Activated naive CD4-positive, alpha-beta T cell treated with anti-CD3 and anti-CD28 coated beads, Interleukin-2, amount 50 U/mL, for 72 hours (primary cell): Measurements from ENCODE around the gene ZNF654. TPM values are rescaled to one million over a fixed set of nuclear protein-coding genes. Genes with fewer than 3 reads are reported as not detected.

Experiments used
- ATAC-seq, 2 donors: fragments of 150-1000 bp; cut with Tn5 transposase; 2 replicates each; pipeline ENCODE4 v1.10.0; 2021; ENCODE audit warnings: mild to moderate bottlenecking in 2 of 2, moderate library complexity in 2 of 2
- DNase-seq, 2 donors: peaks; one replicate each; pipeline ENCODE4 v3.0.0; 2021 to 2022; ENCODE audit warnings: low spot score in 2 of 2
- H3K27ac Mint-ChIP-seq, 2 donors: one replicate each; pipeline ENCODE4 v1.8.0; 2022; ENCODE audit warnings: mild to moderate bottlenecking in 2 of 2, mixed read lengths in 2 of 2
- H3K36me3 Mint-ChIP-seq, 2 donors: one replicate each; pipeline ENCODE4 v1.8.0; 2022; ENCODE audit warnings: mixed read lengths in 2 of 2
- H3K9me3 Mint-ChIP-seq, 2 donors: one replicate each; pipeline ENCODE4 v1.8.0; 2022; ENCODE audit warnings: mixed read lengths in 2 of 2
- total RNA-seq, 2 donors: library from RNA; stranded (reverse); gene quantifications; one replicate each; pipeline ENCODE4 v1.2.3, GENCODE V29; 2022

ZNF654 gene
- total RNA-seq, 2 donors from 2014 or later: 22.4 to 29.6 TPM

GRCh38 chr3:88044411-88044810, 14.6 kb upstream of the ZNF654 start:
- no peaks in the 10 kb centered on the region for H3K36me3 Mint-ChIP-seq
- DNase-seq (no peak), ATAC-seq (no peak)
- H3K9me3 Mint-ChIP-seq: peaks cover 0 to 2% of the 10 kb centered on the region in 2 donors
- H3K27ac Mint-ChIP-seq: no peak overlapping the region

- H3K27ac Mint-ChIP-seq: no peak overlapping the region
- H3K36me3 Mint-ChIP-seq: no peaks in the 10 kb centered on the region
- no peak for DNase-seq
- H3K9me3 Mint-ChIP-seq: peaks cover 0 to 3% of the 10 kb centered on the region in 2 donors
- ATAC-seq: no peak
Observed at GRCh38 chr3:88046766-88047165, 12.3 kb upstream of the ZNF654 start.

GRCh38 chr3:88057630-88058305, 1.3 kb upstream of the ZNF654 start:
- H3K27ac Mint-ChIP-seq: peak overlapping the region; percentile 94 to 95
- no peak for ATAC-seq
- H3K9me3 Mint-ChIP-seq: no peaks in the 10 kb centered on the region
- H3K36me3 Mint-ChIP-seq: peaks cover 40 to 46% of the 10 kb centered on the region in 2 donors
- peak in 1 of 2 donors; percentile 3 for DNase-seq

GRCh38 chr3:88058306-88058580, 812 bp upstream of the ZNF654 start:
- ATAC-seq: peak; percentile 17 to 28
- H3K9me3 Mint-ChIP-seq: no peaks in the 10 kb centered on the region
- no peak for DNase-seq
- H3K36me3 Mint-ChIP-seq: peaks cover 40 to 46% of the 10 kb centered on the region in 2 donors
- H3K27ac Mint-ChIP-seq: peak overlapping the region; percentile 94 to 95

- Mint-ChIP-seq H3K27ac (peak overlapping the region; percentile 94 to 99), H3K9me3 (no peaks in the 10 kb centered on the region), H3K36me3 (peaks cover 40 to 47% of the 10 kb centered on the region in 2 donors)
- DNase-seq (peak in 1 of 2 donors; percentile 14), ATAC-seq (peak in 1 of 2 donors; percentile 6)
Observed at GRCh38 chr3:88059380-88060170, 520 bp downstream of the ZNF654 start.

- ATAC-seq (no peak), DNase-seq (no peak)
- peaks cover 24 to 40% of the 10 kb centered on the region in 2 donors for H3K36me3 Mint-ChIP-seq
- H3K9me3 Mint-ChIP-seq: no peaks in the 10 kb centered on the region
- H3K27ac Mint-ChIP-seq: no peak overlapping the region
Observed at GRCh38 chr3:88061746-88062145, 2.7 kb downstream of the ZNF654 start.

- ATAC-seq (no peak), DNase-seq (no peak)
- peaks cover 10 to 29% of the 10 kb centered on the region in 2 donors for H3K36me3 Mint-ChIP-seq
- peaks cover 0 to 4% of the 10 kb centered on the region in 2 donors for H3K9me3 Mint-ChIP-seq
- H3K27ac Mint-ChIP-seq: no peak overlapping the region
Observed at GRCh38 chr3:88075072-88075471, 16.0 kb downstream of the ZNF654 start.

- Mint-ChIP-seq H3K9me3 (peaks cover 0 to 4% of the 10 kb centered on the region in 2 donors), H3K36me3 (peaks cover 10 to 25% of the 10 kb centered on the region in 2 donors), H3K27ac (no peak overlapping the region)
- no peak for DNase-seq
- no peak for ATAC-seq
Observed at GRCh38 chr3:88075497-88075896, 16.4 kb downstream of the ZNF654 start.

- Mint-ChIP-seq H3K9me3 (peaks cover 2 to 5% of the 10 kb centered on the region in 2 donors), H3K36me3 (peaks cover 7 to 21% of the 10 kb centered on the region in 2 donors), H3K27ac (no peak overlapping the region)
- ATAC-seq (no peak), DNase-seq (no peak)
Observed at GRCh38 chr3:88076712-88077111, 17.7 kb downstream of the ZNF654 start.

GRCh38 chr3:88078932-88079331, 19.9 kb downstream of the ZNF654 start:
- Mint-ChIP-seq H3K9me3 (peaks cover 0 to 5% of the 10 kb centered on the region in 2 donors), H3K36me3 (peaks cover 0 to 15% of the 10 kb centered on the region in 2 donors)

GRCh38 chr3:88082854-88083253, 23.8 kb downstream of the ZNF654 start:
- H3K36me3 Mint-ChIP-seq: peaks cover 0 to 22% of the 10 kb centered on the region in 2 donors

More at GRCh38 chr3:88078932-88079331, 19.9 kb downstream of the ZNF654 start:
- H3K27ac Mint-ChIP-seq: no peak overlapping the region
- DNase-seq (no peak), ATAC-seq (no peak)

GRCh38 chr3:88084097-88084501, 25.0 kb downstream of the ZNF654 start:
- no peak overlapping the region for H3K27ac Mint-ChIP-seq
- no peak for DNase-seq
- H3K36me3 Mint-ChIP-seq: peaks cover 0 to 20% of the 10 kb centered on the region in 2 donors
- ATAC-seq: no peak
- H3K9me3 Mint-ChIP-seq: peaks cover 0 to 5% of the 10 kb centered on the region in 2 donors

More at GRCh38 chr3:88082854-88083253, 23.8 kb downstream of the ZNF654 start:
- ATAC-seq (no peak), DNase-seq (no peak)
- H3K27ac Mint-ChIP-seq: no peak overlapping the region
- peaks cover 0 to 5% of the 10 kb centered on the region in 2 donors for H3K9me3 Mint-ChIP-seq

- no peak for ATAC-seq
- peaks cover 15 to 49% of the 10 kb centered on the region in 2 donors for H3K36me3 Mint-ChIP-seq
- no peak overlapping the region for H3K27ac Mint-ChIP-seq
- H3K9me3 Mint-ChIP-seq: peaks cover 0 to 10% of the 10 kb centered on the region in 2 donors
- DNase-seq: no peak
Observed at GRCh38 chr3:88090681-88091080, 31.6 kb downstream of the ZNF654 start.

GRCh38 chr3:88092270-88092669, 33.2 kb downstream of the ZNF654 start:
- ATAC-seq: no peak
- Mint-ChIP-seq H3K27ac (no peak overlapping the region), H3K36me3 (peaks cover 29 to 62% of the 10 kb centered on the region in 2 donors), H3K9me3 (peaks cover 4 to 10% of the 10 kb centered on the region in 2 donors)
- DNase-seq: no peak

- Mint-ChIP-seq H3K36me3 (peaks cover 39 to 66% of the 10 kb centered on the region in 2 donors), H3K9me3 (peaks cover 10 to 17% of the 10 kb centered on the region in 2 donors), H3K27ac (no peak overlapping the region)
- DNase-seq (no peak), ATAC-seq (no peak)
Observed at GRCh38 chr3:88093266-88093665, 34.2 kb downstream of the ZNF654 start.

- peaks cover 43 to 59% of the 10 kb centered on the region in 2 donors for H3K36me3 Mint-ChIP-seq
Observed at GRCh38 chr3:88101142-88101541, 42.1 kb downstream of the ZNF654 start.

GRCh38 chr3:88105325-88105724, 46.3 kb downstream of the ZNF654 start:
- peaks cover 4 to 14% of the 10 kb centered on the region in 2 donors for H3K9me3 Mint-ChIP-seq
- H3K36me3 Mint-ChIP-seq: peaks cover 13 to 36% of the 10 kb centered on the region in 2 donors
- ATAC-seq (no peak), DNase-seq (no peak)
- H3K27ac Mint-ChIP-seq: no peak overlapping the region

More at GRCh38 chr3:88101142-88101541, 42.1 kb downstream of the ZNF654 start:
- ATAC-seq: no peak
- Mint-ChIP-seq H3K27ac (no peak overlapping the region), H3K9me3 (peaks cover 11 to 27% of the 10 kb centered on the region in 2 donors)
- DNase-seq: no peak
